Measurements from ENCODE around the gene CKB.
A peak's percentile ranks its signal among the peaks of the same experiment; 100 is the strongest.

Gene CKB

DNA sequence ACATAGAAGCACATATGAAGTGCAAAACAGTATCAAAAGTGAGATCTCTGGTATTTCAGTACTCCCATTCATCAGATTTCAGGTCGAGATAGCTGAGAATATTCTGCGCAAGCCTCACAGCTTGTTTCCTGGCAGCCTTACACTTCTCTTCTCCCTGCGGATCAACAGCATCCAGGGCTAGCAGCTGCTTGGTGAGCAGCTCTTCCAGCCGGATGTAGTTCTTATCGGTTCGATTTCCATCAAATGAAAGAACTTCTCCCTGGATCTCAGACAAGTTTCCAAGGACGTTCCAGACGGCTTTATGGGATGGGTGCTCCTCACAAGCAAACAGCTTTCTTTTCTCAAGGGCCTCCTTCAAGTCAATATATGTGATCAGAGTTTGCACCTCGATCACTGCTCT, 37.1 kb upstream of the CKB start:
- H3K4me1 ChIP-seq: peaks cover 79% of the 10 kb centered on the region
- H3K4me3 ChIP-seq: no peak overlapping the region
- peaks cover 90% of the 10 kb centered on the region for H4K20me1 ChIP-seq
- H3K9me3 ChIP-seq: no peaks in the 10 kb centered on the region
- peak overlapping the region; percentile 63; the same call in 1 of the 2 replicates for H3K4me2 ChIP-seq
- peaks cover 40% of the 10 kb centered on the region for H3K36me3 ChIP-seq
- no peaks in the 10 kb centered on the region for H3K27me3 ChIP-seq
- no peak overlapping the region for H3K9ac ChIP-seq
- TF ChIP-seq Cebpa-rat (IDR thresholded peaks at IDR 0.05): no peak
- H3K27ac ChIP-seq: no peak overlapping the region

- H4K20me1 ChIP-seq: peaks cover 77% of the 10 kb centered on the region
- no peak for TF ChIP-seq Cebpa-rat (IDR thresholded peaks at IDR 0.05)
- H3K9me3 ChIP-seq: no peaks in the 10 kb centered on the region
- H3K9ac ChIP-seq: peak overlapping the region; percentile 48
- peak overlapping the region; percentile 63 for H3K4me2 ChIP-seq
- H3K4me3 ChIP-seq: no peak overlapping the region
- H3K36me3 ChIP-seq: peaks cover 44% of the 10 kb centered on the region
- no peaks in the 10 kb centered on the region for H3K27me3 ChIP-seq
- H3K4me1 ChIP-seq: peaks cover 73% of the 10 kb centered on the region
- H3K27ac ChIP-seq: no peak overlapping the region; the same call in 1 of the 2 replicates
These were observed 35.6 kb upstream of the CKB start for GRCh38 chr14:103558071-103558882.

DNA sequence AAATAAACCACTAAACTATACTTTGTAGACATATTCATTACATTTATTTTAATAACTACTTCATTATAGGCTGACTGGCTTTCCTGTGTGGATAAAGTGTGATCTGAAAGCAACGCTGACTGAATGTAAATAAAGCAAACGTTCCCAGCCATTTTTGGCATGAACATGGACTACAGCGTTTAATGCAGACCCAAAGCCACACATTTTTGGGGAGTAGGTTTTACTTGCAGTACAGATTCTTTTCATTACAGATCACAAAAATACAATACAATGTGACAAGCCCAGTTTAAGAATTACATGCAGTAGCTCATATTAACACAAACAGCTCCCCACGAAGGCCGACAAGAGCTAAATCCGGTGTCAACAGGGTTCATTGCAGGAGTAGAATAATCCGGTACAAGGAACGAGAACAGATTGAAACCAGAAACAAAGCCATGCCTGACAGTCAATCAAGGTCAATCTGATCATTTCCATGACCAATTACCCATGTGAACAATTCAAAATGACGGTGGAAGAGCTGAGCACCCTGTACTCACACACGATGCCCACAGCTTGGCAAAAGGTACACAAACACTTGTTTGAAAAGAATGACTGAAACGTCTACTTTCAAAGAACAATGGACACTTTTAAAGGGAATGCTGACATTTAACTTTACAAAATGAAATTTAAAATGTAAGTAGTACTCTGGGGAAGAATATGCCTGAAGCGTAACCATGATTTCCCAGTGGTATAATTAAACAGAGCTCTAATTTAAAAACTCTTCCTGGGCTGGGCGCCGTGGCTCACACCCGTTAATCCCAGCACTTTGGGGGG, 34.5 kb upstream of the CKB start:
- no peak overlapping the region for H3K27ac ChIP-seq

GRCh38 chr14:103555559-103556337, 33.1 kb upstream of the CKB start:
- H3K4me3 ChIP-seq: no peak overlapping the region
- peaks cover 41% of the 10 kb centered on the region for H3K36me3 ChIP-seq
- H3K9ac ChIP-seq: peak overlapping the region; percentile 20; the same call in 1 of the 2 replicates
- no peak for TF ChIP-seq Cebpa-rat (IDR thresholded peaks at IDR 0.05)
- peaks cover 88% of the 10 kb centered on the region for H3K4me1 ChIP-seq
- H3K9me3 ChIP-seq: no peaks in the 10 kb centered on the region
- H4K20me1 ChIP-seq: peaks cover 72% of the 10 kb centered on the region
- H3K4me2 ChIP-seq: peak overlapping the region; percentile 74
- peak overlapping the region; percentile 3; the same call in 1 of the 2 replicates for H3K27ac ChIP-seq
- no peaks in the 10 kb centered on the region for H3K27me3 ChIP-seq

More for the DNA sequence above, 34.5 kb upstream of the CKB start:
- no peaks in the 10 kb centered on the region for H3K9me3 ChIP-seq
- H3K36me3 ChIP-seq: peaks cover 44% of the 10 kb centered on the region
- peaks cover 81% of the 10 kb centered on the region for H4K20me1 ChIP-seq
- H3K27me3 ChIP-seq: no peaks in the 10 kb centered on the region
- peak overlapping the region; percentile 63; the same call in 1 of the 2 replicates for H3K4me2 ChIP-seq
- peaks cover 84% of the 10 kb centered on the region for H3K4me1 ChIP-seq
- H3K4me3 ChIP-seq: no peak overlapping the region
- no peak for TF ChIP-seq Cebpa-rat (IDR thresholded peaks at IDR 0.05)
- H3K9ac ChIP-seq: no peak overlapping the region; the same call in 1 of the 2 replicates

GRCh38 chr14:103552846-103553210, 30.2 kb upstream of the CKB start:
- peak overlapping the region; percentile 90 for H3K27ac ChIP-seq
- H3K27me3 ChIP-seq: no peaks in the 10 kb centered on the region
- H3K36me3 ChIP-seq: peaks cover 13% of the 10 kb centered on the region
- no peak for TF ChIP-seq Cebpa-rat (IDR thresholded peaks at IDR 0.05)
- H3K9ac ChIP-seq: no peak overlapping the region
- H4K20me1 ChIP-seq: peaks cover 48% of the 10 kb centered on the region
- no peak overlapping the region for H3K4me3 ChIP-seq
- H3K4me2 ChIP-seq: peak overlapping the region; percentile 91
- no peaks in the 10 kb centered on the region for H3K9me3 ChIP-seq
- peaks cover 89% of the 10 kb centered on the region for H3K4me1 ChIP-seq

DNA sequence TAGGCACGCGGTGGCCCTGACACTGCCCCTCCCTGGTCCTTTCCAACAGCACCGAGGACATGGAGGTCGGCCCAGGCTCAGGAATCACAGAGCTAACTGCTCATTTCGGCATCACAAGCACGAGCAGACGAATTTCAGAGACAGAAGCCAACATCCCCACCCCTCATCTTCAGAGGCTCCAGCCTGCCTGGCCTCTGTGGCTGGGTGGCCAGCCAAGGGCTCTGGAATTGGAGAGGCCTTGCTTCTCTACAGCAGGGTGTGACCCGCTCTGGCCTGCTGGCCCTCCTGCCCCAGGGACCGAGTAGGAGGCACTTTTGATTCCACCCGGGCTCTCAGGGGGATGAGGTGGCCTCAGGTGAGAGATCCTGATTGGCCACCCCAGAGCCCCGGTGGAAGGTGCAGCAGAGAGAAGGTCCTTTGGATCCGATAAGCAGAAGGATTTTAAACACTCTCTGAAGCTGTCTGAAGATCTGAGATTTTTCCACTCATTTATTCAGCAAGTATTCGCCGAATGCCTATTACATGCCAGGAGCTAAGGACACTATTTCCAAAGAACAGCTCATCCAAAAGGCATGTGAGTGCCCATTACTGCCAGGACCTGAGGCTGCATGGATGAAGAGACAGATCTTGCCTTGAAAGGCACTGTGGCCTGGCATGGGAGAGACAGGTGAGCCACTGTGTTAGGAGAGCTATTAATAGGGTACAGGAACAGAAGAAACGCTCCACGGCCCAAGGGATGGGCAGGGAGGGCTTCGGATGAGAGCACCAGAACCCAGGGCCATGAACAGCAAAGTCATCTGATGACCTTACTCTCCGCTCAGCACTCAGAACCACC, 29.6 kb upstream of the CKB start:
- peaks cover 46% of the 10 kb centered on the region for H4K20me1 ChIP-seq
- no peak overlapping the region for H3K4me3 ChIP-seq
- TF ChIP-seq Cebpa-rat (IDR thresholded peaks at IDR 0.05): no peak
- no peaks in the 10 kb centered on the region for H3K9me3 ChIP-seq
- peak overlapping the region; percentile 91 for H3K4me2 ChIP-seq
- H3K27me3 ChIP-seq: no peaks in the 10 kb centered on the region
- H3K9ac ChIP-seq: peak overlapping the region; percentile 73
- peaks cover 8% of the 10 kb centered on the region; the same call in 1 of the 2 replicates for H3K36me3 ChIP-seq
- H3K27ac ChIP-seq: peak overlapping the region; percentile 90
- H3K4me1 ChIP-seq: peaks cover 89% of the 10 kb centered on the region

DNA sequence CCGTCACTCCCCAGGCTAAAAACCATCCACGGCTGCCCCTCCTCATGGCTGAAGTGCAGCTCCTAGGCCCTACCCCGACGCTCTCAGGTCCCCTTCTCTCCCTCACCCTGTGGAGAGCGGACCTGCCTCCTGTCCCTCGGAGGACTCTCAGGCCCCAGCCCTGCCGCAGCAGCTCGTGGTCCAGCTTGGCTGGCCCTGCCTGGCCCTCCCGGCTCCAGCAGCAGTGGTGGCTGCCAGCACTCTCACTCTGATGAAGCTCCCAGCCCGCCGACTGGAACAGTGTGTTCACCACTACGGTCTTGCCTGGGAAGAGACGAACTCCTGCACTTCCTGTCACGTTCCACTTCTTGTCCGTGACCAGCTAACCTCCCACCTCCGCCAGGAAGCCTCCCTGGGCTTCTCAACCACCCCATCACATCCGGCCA, 28.7 kb upstream of the CKB start:
- H3K4me1 ChIP-seq: peaks cover 92% of the 10 kb centered on the region
- peak overlapping the region; percentile 90 for H3K27ac ChIP-seq
- TF ChIP-seq Cebpa-rat (IDR thresholded peaks at IDR 0.05): no peak
- H3K4me3 ChIP-seq: peak overlapping the region; percentile 51
- H4K20me1 ChIP-seq: peaks cover 42% of the 10 kb centered on the region
- peaks cover 8% of the 10 kb centered on the region; the same call in 1 of the 2 replicates for H3K36me3 ChIP-seq
- H3K4me2 ChIP-seq: peak overlapping the region; percentile 91
- H3K27me3 ChIP-seq: no peaks in the 10 kb centered on the region
- H3K9me3 ChIP-seq: no peaks in the 10 kb centered on the region
- peak overlapping the region; percentile 73 for H3K9ac ChIP-seq

- TF ChIP-seq Cebpa-rat (IDR thresholded peaks at IDR 0.05): no peak
- Histone ChIP-seq H3K4me2 (peak overlapping the region; percentile 91), H3K27ac (peak overlapping the region; percentile 90), H3K9me3 (no peaks in the 10 kb centered on the region), H3K27me3 (no peaks in the 10 kb centered on the region), H3K36me3 (peaks cover 8% of the 10 kb centered on the region; the same call in 1 of the 2 replicates), H3K4me1 (peaks cover 92% of the 10 kb centered on the region), H3K9ac (peak overlapping the region; percentile 73), H4K20me1 (peaks cover 35% of the 10 kb centered on the region), H3K4me3 (peak overlapping the region; percentile 51)
These were observed 28.1 kb upstream of the CKB start for GRCh38 chr14:103550451-103551337.

All from BLaER1 (cell line).